Measurements from ENCODE around the gene RASA2. TPM values are rescaled to one million over a fixed set of nuclear protein-coding genes. Genes with fewer than 3 reads are reported as not detected.

RASA2 gene
- total and polyA plus RNA-seq, 9 of the 15 experiments (the other 6 are each of a cell fraction or from before 2014, with no cell fraction given): 2.0 to 12.8 (median 9.5) TPM

GRCh38 chr3:141477224-141477623, 9.6 kb upstream of the RASA2 start (continued):
- TF ChIP-seq BACH1 (tag; IDR thresholded peaks at IDR 0.05): no peak
- no peak for TF ChIP-seq CBFB (CRISPR knock-in tag; IDR thresholded peaks at IDR 0.05)
- TF ChIP-seq ZNF277 (CRISPR knock-in tag; IDR thresholded peaks at IDR 0.05; ENCODE audit: borderline replicate concordance): no peak
- TF ChIP-seq SMARCC2 (IDR thresholded peaks at IDR 0.05; ENCODE audit: low read depth): no peak
- TF ChIP-seq FOXK1 (CRISPR knock-in tag; IDR thresholded peaks at IDR 0.05; ENCODE audit: borderline replicate concordance): no peak
- TF ChIP-seq, protein P1, sequence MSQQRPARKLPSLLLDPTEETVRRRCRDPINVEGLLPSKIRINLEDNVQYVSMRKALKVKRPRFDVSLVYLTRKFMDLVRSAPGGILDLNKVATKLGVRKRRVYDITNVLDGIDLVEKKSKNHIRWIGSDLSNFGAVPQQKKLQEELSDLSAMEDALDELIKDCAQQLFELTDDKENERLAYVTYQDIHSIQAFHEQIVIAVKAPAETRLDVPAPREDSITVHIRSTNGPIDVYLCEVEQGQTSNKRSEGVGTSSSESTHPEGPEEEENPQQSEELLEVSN (IDR thresholded peaks at IDR 0.05; ENCODE audit: borderline replicate concordance in 1 of 2, extremely low read depth in 1 of 2, insufficient read depth in 1 of 2, insufficient read length in 1 of 2, low read depth in 1 of 2, low read length in 1 of 2, poor library complexity in 1 of 2, severe bottlenecking in 1 of 2): no peak
- no peak for TF ChIP-seq HNRNPK (IDR thresholded peaks at IDR 0.05; ENCODE audit: low read depth, low read length, poor library complexity, severe bottlenecking)
- peak; percentile 31; the same call in 1 of the 2 replicates for TF ChIP-seq ARID1B (IDR thresholded peaks at IDR 0.05)
- no peak for TF ChIP-seq ETS1 (conservative IDR thresholded peaks at IDR 0.05; ENCODE audit: control insufficient read depth, low read depth, low read length)
- peak; percentile 78 for TF ChIP-seq CTBP1 (IDR thresholded peaks at IDR 0.05; ENCODE audit: borderline replicate concordance)
- TF ChIP-seq NKRF (IDR thresholded peaks at IDR 0.05; ENCODE audit: borderline replicate concordance): no peak
- TF ChIP-seq, protein P2, sequence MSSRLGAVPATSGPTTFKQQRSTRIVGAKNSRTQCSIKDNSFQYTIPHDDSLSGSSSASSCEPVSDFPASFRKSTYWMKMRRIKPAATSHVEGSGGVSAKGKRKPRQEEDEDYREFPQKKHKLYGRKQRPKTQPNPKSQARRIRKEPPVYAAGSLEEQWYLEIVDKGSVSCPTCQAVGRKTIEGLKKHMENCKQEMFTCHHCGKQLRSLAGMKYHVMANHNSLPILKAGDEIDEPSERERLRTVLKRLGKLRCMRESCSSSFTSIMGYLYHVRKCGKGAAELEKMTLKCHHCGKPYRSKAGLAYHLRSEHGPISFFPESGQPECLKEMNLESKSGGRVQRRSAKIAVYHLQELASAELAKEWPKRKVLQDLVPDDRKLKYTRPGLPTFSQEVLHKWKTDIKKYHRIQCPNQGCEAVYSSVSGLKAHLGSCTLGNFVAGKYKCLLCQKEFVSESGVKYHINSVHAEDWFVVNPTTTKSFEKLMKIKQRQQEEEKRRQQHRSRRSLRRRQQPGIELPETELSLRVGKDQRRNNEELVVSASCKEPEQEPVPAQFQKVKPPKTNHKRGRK (tag; IDR thresholded peaks at IDR 0.05): no peak
- TF ChIP-seq, protein P3, sequence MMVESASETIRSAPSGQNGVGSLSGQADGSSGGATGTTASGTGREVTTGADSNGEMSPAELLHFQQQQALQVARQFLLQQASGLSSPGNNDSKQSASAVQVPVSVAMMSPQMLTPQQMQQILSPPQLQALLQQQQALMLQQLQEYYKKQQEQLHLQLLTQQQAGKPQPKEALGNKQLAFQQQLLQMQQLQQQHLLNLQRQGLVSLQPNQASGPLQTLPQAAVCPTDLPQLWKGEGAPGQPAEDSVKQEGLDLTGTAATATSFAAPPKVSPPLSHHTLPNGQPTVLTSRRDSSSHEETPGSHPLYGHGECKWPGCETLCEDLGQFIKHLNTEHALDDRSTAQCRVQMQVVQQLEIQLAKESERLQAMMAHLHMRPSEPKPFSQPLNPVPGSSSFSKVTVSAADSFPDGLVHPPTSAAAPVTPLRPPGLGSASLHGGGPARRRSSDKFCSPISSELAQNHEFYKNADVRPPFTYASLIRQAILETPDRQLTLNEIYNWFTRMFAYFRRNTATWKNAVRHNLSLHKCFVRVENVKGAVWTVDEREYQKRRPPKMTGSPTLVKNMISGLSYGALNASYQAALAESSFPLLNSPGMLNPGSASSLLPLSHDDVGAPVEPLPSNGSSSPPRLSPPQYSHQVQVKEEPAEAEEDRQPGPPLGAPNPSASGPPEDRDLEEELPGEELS (CRISPR knock-in tag; IDR thresholded peaks at IDR 0.05; ENCODE audit: borderline replicate concordance): no peak
- no peak for TF ChIP-seq ZFP91 (CRISPR knock-in tag; IDR thresholded peaks at IDR 0.05)
- no peak for TF ChIP-seq CREM (IDR thresholded peaks at IDR 0.05; ENCODE audit: low read depth)
- TF ChIP-seq MED1 (CRISPR knock-in tag; IDR thresholded peaks at IDR 0.05; ENCODE audit: borderline replicate concordance): no peak

All from K562 (cell line).